ENCODE results near the gene ADAMTSL3. TPM values are rescaled to one million over a fixed set of nuclear protein-coding genes. Genes with fewer than 3 reads are reported as not detected.

The ADAMTSL3 gene, protein sequence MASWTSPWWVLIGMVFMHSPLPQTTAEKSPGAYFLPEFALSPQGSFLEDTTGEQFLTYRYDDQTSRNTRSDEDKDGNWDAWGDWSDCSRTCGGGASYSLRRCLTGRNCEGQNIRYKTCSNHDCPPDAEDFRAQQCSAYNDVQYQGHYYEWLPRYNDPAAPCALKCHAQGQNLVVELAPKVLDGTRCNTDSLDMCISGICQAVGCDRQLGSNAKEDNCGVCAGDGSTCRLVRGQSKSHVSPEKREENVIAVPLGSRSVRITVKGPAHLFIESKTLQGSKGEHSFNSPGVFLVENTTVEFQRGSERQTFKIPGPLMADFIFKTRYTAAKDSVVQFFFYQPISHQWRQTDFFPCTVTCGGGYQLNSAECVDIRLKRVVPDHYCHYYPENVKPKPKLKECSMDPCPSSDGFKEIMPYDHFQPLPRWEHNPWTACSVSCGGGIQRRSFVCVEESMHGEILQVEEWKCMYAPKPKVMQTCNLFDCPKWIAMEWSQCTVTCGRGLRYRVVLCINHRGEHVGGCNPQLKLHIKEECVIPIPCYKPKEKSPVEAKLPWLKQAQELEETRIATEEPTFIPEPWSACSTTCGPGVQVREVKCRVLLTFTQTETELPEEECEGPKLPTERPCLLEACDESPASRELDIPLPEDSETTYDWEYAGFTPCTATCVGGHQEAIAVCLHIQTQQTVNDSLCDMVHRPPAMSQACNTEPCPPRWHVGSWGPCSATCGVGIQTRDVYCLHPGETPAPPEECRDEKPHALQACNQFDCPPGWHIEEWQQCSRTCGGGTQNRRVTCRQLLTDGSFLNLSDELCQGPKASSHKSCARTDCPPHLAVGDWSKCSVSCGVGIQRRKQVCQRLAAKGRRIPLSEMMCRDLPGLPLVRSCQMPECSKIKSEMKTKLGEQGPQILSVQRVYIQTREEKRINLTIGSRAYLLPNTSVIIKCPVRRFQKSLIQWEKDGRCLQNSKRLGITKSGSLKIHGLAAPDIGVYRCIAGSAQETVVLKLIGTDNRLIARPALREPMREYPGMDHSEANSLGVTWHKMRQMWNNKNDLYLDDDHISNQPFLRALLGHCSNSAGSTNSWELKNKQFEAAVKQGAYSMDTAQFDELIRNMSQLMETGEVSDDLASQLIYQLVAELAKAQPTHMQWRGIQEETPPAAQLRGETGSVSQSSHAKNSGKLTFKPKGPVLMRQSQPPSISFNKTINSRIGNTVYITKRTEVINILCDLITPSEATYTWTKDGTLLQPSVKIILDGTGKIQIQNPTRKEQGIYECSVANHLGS (N-terminal part only)
- polyA plus RNA-seq = 8.0 TPM
- long read RNA-seq, donor 1 = 0 reads
- long read RNA-seq, donor 2 = 0 reads
- long read RNA-seq, donor 3 = 0 reads
- long read RNA-seq, donor 4 = 0 reads
- long read RNA-seq, donor 5 = 0 reads
- long read RNA-seq, donor 6 = 0 reads
- long read RNA-seq, donor 7 = 0 reads
- long read RNA-seq, donor 8 = 0 reads
- long read RNA-seq, donor 9 = 0 reads
- long read RNA-seq, donor 10 = 0 reads
- long read RNA-seq, donor 11 = 0 reads

DNA sequence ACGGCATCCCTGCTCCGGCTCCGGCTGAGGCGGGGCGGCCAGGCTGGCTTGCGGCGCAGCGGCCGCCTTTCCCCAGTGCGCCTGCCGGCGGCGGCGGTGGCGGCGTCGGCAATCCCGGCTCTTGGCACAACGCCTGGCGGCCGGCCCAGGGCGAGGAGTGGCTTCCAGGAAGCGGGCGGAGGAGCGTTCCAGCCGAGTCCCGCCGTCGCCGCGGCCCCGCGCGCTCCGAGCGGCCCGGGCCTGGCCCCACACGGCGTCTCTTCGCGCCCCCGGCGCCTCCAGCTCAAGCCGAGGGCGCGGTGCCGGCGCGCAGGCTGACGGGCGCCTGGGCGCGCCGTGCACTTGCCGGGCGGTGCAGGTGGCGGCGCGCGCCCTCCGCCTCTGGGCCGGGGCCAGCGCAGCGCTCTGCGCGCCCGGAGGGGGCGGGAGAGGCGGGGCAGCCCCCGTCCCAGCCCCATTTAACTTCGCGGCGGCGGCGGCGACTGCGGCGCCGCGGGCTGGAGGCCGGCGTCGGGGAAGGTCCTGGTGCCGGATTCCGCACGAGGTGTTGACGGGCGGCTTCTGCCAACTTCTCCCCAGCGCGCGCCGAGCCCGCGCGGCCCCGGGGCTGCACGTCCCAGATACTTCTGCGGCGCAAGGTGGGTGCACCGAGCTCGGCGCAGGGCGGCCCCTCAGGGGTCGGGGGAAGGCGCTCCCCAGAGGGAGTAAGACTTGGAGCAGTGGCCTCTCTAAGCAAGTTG lies at the start of gene ADAMTSL3:
Gene ADAMTSL3, plus strand, starts transcription at position 485 of the 740 bp plus-strand sequence. CDS start 1,639 bp downstream, outside the sequence.
- peaks cover 36% of the 10 kb centered on the region for H3K27me3 ChIP-seq (ENCODE audit: control insufficient read depth, insufficient read depth, low read length)
- no peaks in the 10 kb centered on the region for H3K36me3 ChIP-seq (ENCODE audit: control insufficient read depth, insufficient read depth, low read length)
- peak; percentile 12 to 41 for DNase-seq
- H3K27ac ChIP-seq (ENCODE audit: low read length) = no peak within 1 kb of the TSS
- no peaks in the 10 kb centered on the region for H3K4me1 ChIP-seq (ENCODE audit: control insufficient read depth, insufficient read depth, low read length)
- no CpG with 5 or more reads among the region's 105 CpGs for WGBS (ENCODE audit: insufficient coverage, low lambda C conversion rate)
- peak within 1 kb of the TSS; percentile 42 for H3K4me3 ChIP-seq (ENCODE audit: low read length)
- peaks cover 3% of the 10 kb centered on the region for H3K9me3 ChIP-seq (ENCODE audit: control insufficient read depth, low read depth, low read length)

DNA sequence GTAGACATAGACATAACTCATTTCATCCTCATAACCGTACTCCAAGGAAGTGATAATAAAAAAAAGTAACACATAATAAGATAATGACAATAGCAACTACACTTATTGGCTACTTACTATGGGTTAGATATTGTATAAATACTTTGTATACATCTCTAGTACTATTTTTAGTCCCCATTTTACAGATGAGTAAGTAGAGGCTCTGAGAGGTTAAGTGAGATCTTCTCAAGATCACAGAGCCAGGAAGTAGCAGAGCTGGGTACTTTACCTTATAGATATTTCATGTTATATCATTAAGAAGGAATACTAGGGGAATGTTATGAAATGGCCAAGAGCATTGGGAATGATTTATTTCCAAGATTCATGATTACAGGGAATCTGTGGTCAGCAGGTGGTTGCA lies 49.4 kb upstream of the ADAMTSL3 start:
- Histone ChIP-seq H3K4me1 (ENCODE audit: control insufficient read depth, insufficient read depth, low read length) (no peaks in the 10 kb centered on the region), H3K27ac (ENCODE audit: low read length) (no peak overlapping the region), H3K36me3 (ENCODE audit: control insufficient read depth, insufficient read depth, low read length) (no peaks in the 10 kb centered on the region), H3K9me3 (ENCODE audit: control insufficient read depth, low read depth, low read length) (no peaks in the 10 kb centered on the region), H3K27me3 (ENCODE audit: control insufficient read depth, insufficient read depth, low read length) (no peaks in the 10 kb centered on the region), H3K4me3 (ENCODE audit: low read length) (no peak overlapping the region)
- DNase-seq = no peak
- WGBS (ENCODE audit: insufficient coverage, low lambda C conversion rate) = no CpG with 5 or more reads among the region's 1 CpG

DNA sequence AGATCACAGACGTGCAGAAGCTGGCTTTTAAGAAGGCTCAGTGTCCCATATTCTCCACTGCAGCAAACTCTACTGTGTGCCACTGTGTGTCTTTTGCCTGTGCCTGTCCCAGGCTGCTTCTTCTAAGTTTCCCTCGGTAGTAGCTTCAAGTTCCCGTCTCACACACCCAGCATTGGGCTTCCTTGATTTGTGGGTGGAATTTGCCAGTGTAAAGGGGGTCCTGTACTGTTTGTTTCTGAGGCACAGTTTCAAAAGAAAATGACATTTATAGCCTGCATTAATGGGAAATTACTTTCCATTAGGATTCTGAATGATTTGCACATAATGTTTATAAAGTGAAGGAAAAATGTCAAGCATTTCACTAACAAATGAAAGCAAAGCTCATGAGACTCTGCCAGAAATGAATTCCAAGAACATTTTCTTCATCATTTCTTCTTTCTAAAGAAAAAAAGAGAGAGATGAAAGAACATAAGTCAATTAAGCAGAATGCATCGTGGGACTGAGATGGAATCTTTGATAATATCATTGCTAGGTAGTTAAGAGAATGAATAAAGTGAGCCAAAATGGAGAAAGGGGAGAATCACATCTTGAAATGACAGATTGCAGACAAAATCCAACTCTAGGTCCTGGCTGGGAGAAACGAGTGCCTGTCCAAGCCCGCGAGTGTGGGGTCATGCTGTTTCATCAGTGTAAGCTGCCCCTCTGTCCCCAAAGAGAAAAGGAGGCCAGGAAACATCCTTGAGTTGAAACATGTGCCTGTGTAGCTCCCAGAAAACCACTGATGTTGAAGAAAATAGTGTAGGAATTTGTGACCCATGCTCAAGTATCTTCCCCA lies 48.6 kb upstream of the ADAMTSL3 start:
- Histone ChIP-seq H3K4me3 (ENCODE audit: low read length) (no peak overlapping the region), H3K27ac (ENCODE audit: low read length) (no peak overlapping the region), H3K36me3 (ENCODE audit: control insufficient read depth, insufficient read depth, low read length) (no peaks in the 10 kb centered on the region), H3K4me1 (ENCODE audit: control insufficient read depth, insufficient read depth, low read length) (no peaks in the 10 kb centered on the region), H3K9me3 (ENCODE audit: control insufficient read depth, low read depth, low read length) (no peaks in the 10 kb centered on the region), H3K27me3 (ENCODE audit: control insufficient read depth, insufficient read depth, low read length) (no peaks in the 10 kb centered on the region)
- DNase-seq = no peak
- 40% methylated on average over 1 of the region's 7 CpGs for WGBS (ENCODE audit: insufficient coverage, low lambda C conversion rate)

GRCh38 chr15:83610132-83610531 lies 43.8 kb upstream of the ADAMTSL3 start:
- DNase-seq = no peak
- WGBS (ENCODE audit: insufficient coverage, low lambda C conversion rate) = no CpG with 5 or more reads among the region's 3 CpGs
- no peak overlapping the region for H3K27ac ChIP-seq (ENCODE audit: low read length)
- no peaks in the 10 kb centered on the region for H3K36me3 ChIP-seq (ENCODE audit: control insufficient read depth, insufficient read depth, low read length)
- no peak overlapping the region for H3K4me3 ChIP-seq (ENCODE audit: low read length)
- H3K27me3 ChIP-seq (ENCODE audit: control insufficient read depth, insufficient read depth, low read length) = no peaks in the 10 kb centered on the region
- no peaks in the 10 kb centered on the region for H3K9me3 ChIP-seq (ENCODE audit: control insufficient read depth, low read depth, low read length)
- H3K4me1 ChIP-seq (ENCODE audit: control insufficient read depth, insufficient read depth, low read length) = no peaks in the 10 kb centered on the region

GRCh38 chr15:83610901-83611685 lies 42.8 kb upstream of the ADAMTSL3 start:
- Histone ChIP-seq H3K4me1 (ENCODE audit: control insufficient read depth, insufficient read depth, low read length) (no peaks in the 10 kb centered on the region), H3K27ac (ENCODE audit: low read length) (no peak overlapping the region), H3K27me3 (ENCODE audit: control insufficient read depth, insufficient read depth, low read length) (no peaks in the 10 kb centered on the region), H3K4me3 (ENCODE audit: low read length) (no peak overlapping the region), H3K36me3 (ENCODE audit: control insufficient read depth, insufficient read depth, low read length) (no peaks in the 10 kb centered on the region), H3K9me3 (ENCODE audit: control insufficient read depth, low read depth, low read length) (no peaks in the 10 kb centered on the region)
- DNase-seq = no peak
- WGBS (ENCODE audit: insufficient coverage, low lambda C conversion rate) = no CpG with 5 or more reads among the region's 9 CpGs

GRCh38 chr15:83612226-83612625 lies 41.7 kb upstream of the ADAMTSL3 start:
- H3K36me3 ChIP-seq (ENCODE audit: control insufficient read depth, insufficient read depth, low read length) = no peaks in the 10 kb centered on the region
- no peak for DNase-seq
- WGBS (ENCODE audit: insufficient coverage, low lambda C conversion rate) = no CpG with 5 or more reads among the region's 5 CpGs
- H3K4me3 ChIP-seq (ENCODE audit: low read length) = no peak overlapping the region
- H3K27ac ChIP-seq (ENCODE audit: low read length) = no peak overlapping the region
- no peaks in the 10 kb centered on the region for H3K9me3 ChIP-seq (ENCODE audit: control insufficient read depth, low read depth, low read length)
- no peaks in the 10 kb centered on the region for H3K4me1 ChIP-seq (ENCODE audit: control insufficient read depth, insufficient read depth, low read length)
- no peaks in the 10 kb centered on the region for H3K27me3 ChIP-seq (ENCODE audit: control insufficient read depth, insufficient read depth, low read length)

DNA sequence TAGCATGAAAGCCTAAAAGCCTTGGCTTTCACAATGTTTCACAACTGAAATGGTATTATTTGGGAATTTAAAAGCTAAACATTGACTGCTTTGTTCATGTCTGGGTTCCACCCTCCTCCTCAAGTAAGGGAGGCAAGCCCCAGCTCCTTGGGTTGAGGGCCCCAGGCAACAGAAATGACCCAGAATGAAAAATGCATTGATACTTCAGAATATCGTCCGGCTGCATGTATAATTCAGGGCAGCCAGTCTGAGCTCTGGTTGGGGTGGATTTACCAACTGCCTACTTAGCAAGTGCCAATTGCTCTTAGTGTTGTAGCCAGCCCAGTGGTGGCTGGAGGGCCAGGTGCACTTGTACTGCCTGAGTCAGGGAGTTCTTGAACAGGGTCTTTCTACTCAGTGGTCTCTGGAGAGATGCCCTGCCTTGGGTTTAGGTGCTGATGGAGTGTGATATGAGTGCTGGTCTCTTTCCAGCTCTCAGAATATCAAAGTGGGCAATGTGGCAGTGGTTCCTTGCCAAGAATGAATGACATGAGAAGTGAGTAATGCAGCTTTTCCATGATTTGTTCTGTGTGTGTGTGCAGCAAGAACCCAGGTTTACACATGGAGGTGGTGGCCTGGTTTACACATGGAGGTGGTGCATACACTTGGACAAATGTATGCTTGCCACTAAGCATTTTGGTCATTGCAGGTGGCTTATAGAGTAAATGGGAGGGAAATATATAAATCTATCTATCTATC lies 40.9 kb upstream of the ADAMTSL3 start:
- Histone ChIP-seq H3K4me3 (ENCODE audit: low read length) (no peak overlapping the region), H3K27me3 (ENCODE audit: control insufficient read depth, insufficient read depth, low read length) (no peaks in the 10 kb centered on the region), H3K9me3 (ENCODE audit: control insufficient read depth, low read depth, low read length) (no peaks in the 10 kb centered on the region), H3K36me3 (ENCODE audit: control insufficient read depth, insufficient read depth, low read length) (no peaks in the 10 kb centered on the region), H3K27ac (ENCODE audit: low read length) (no peak overlapping the region), H3K4me1 (ENCODE audit: control insufficient read depth, insufficient read depth, low read length) (no peaks in the 10 kb centered on the region)
- DNase-seq = no peak
- no CpG with 5 or more reads among the region's 2 CpGs for WGBS (ENCODE audit: insufficient coverage, low lambda C conversion rate)

- no peaks in the 10 kb centered on the region for H3K27me3 ChIP-seq (ENCODE audit: control insufficient read depth, insufficient read depth, low read length)
- DNase-seq = no peak
- no peaks in the 10 kb centered on the region for H3K4me1 ChIP-seq (ENCODE audit: control insufficient read depth, insufficient read depth, low read length)
- H3K36me3 ChIP-seq (ENCODE audit: control insufficient read depth, insufficient read depth, low read length) = no peaks in the 10 kb centered on the region
- H3K27ac ChIP-seq (ENCODE audit: low read length) = no peak overlapping the region
- no peaks in the 10 kb centered on the region for H3K9me3 ChIP-seq (ENCODE audit: control insufficient read depth, low read depth, low read length)
- no peak overlapping the region for H3K4me3 ChIP-seq (ENCODE audit: low read length)
- WGBS (ENCODE audit: insufficient coverage, low lambda C conversion rate) = no CpG with 5 or more reads among the region's 2 CpGs
Observed at GRCh38 chr15:83613714-83614113, 40.2 kb upstream of the ADAMTSL3 start.
